ENCODE results near the gene STXBP1. TPM values are rescaled to one million over a fixed set of nuclear protein-coding genes. Genes with fewer than 3 reads are reported as not detected.

The STXBP1 gene
- total and polyA plus RNA-seq, 2 of the 4 experiments (the other 2 are of a cell fraction): 15.8 to 22.6 TPM

- Histone ChIP-seq H2AK9ac (replicated peaks; ENCODE audit: low read depth, low read length, poor library complexity) (no peak overlapping the region), H2BK15ac (ENCODE audit: low read depth, low read length) (no peak overlapping the region), H2BK20ac (ENCODE audit: low read depth, low read length) (no peak overlapping the region), H3K36me3 (ENCODE audit: control insufficient read depth, insufficient read depth, low read length) (peaks cover 8% of the 10 kb centered on the region), H4K8ac (ENCODE audit: low read depth in 2 of 2, low read length in 2 of 2) (no peak overlapping the region), H3K4ac (ENCODE audit: low read depth, low read length) (no peak overlapping the region), H3K9ac (ENCODE audit: low read depth, low read length) (no peak overlapping the region), H2AFZ (replicated peaks; ENCODE audit: low read length, poor library complexity) (no peak overlapping the region), H4K5ac (ENCODE audit: low read depth, low read length) (no peak overlapping the region), H3K14ac (replicated peaks; ENCODE audit: low read depth, low read length) (no peak overlapping the region), H3K27me3 (ENCODE audit: control insufficient read depth, insufficient read depth, low read length) (no peaks in the 10 kb centered on the region), H3K23ac (ENCODE audit: low read depth, low read length) (no peak overlapping the region), H4K91ac (ENCODE audit: insufficient read depth, low read depth, low read length) (no peak overlapping the region), H3K4me3 (ENCODE audit: insufficient read depth, low read depth, low read length) (no peak overlapping the region), H3K4me2 (ENCODE audit: low read depth, low read length) (no peak overlapping the region), H3K56ac (ENCODE audit: extremely low read depth, insufficient read depth, low read length) (no peak overlapping the region), H3K18ac (ENCODE audit: low read depth, low read length) (no peak overlapping the region), H4K20me1 (ENCODE audit: insufficient read depth, low read length) (peaks cover 6% of the 10 kb centered on the region; the same call in 1 of the 2 replicates), H3K79me1 (ENCODE audit: low read depth in 1 of 2, low read length in 2 of 2) (peaks cover 6 to 10% of the 10 kb centered on the region in 2 experiments; a peak in 3 of 4 replicates), H3K9me1 (ENCODE audit: insufficient read depth, low read length) (0 out of 2 replicates have a peak, but pooled peaks cover 9% of the 10 kb centered on the region), H2AK5ac (ENCODE audit: low read depth, low read length) (no peak overlapping the region), H3K9me3 (ENCODE audit: control insufficient read depth, insufficient read depth, low read length) (no peaks in the 10 kb centered on the region), H3K27ac (ENCODE audit: insufficient read depth, low read length) (no peak overlapping the region), H2BK5ac (ENCODE audit: low read depth, low read length, poor library complexity, severe bottlenecking) (no peak overlapping the region), H2BK120ac (ENCODE audit: low read depth, low read length) (no peak overlapping the region), H3K4me1 (ENCODE audit: control insufficient read depth, insufficient read depth, low read length) (no peaks in the 10 kb centered on the region)
- in situ Hi-C loops (cut with MboI; ENCODE audit: low sequenced_read_pairs) (no loop called here), dilution Hi-C loops (cut with HindIII; ENCODE audit: low sequenced_read_pairs, unreplicated experiment) (no loop called here), intact Hi-C loops (cut with micrococcal nuclease) (no loop called here)
- ChIA-PET CTCF (no interaction called here), POLR2A (ENCODE audit: unreplicated experiment) (no interaction called here)
- no peak for ATAC-seq (ENCODE audit: low read depth)
- TF ChIP-seq ELK1 (IDR thresholded peaks at IDR 0.05; ENCODE audit: borderline replicate concordance, low read depth, low read length) (no peak), CEBPB (IDR thresholded peaks at IDR 0.05; ENCODE audit: low read depth, low read length) (no peak), MAZ (IDR thresholded peaks at IDR 0.05; ENCODE audit: borderline replicate concordance, low read depth, low read length) (no peak), BHLHE40 (IDR thresholded peaks at IDR 0.05; ENCODE audit: low read depth, low read length) (no peak)
- WGBS, 2 experiments (ENCODE audit: extremely low coverage in 2 of 2, insufficient read length in 1 of 2): no CpG with 5 or more reads among the region's 3 CpGs
- BruUV-seq (replicated peaks): no TSS peak
- DNase-seq: no peak
Observed at GRCh38 chr9:127652733-127653132, 40.7 kb downstream of the STXBP1 start.
